Ectodermal cell (in vitro differentiated cells): ENCODE data around the gene SRGAP1.

Experiments used
- H3K27ac ChIP-seq: 2 replicates; pipeline ENCODE4 v1.7.0; 2013; ENCODE audit warnings: mild to moderate bottlenecking, low read depth, low read length; ENCODE audit not compliant: insufficient read depth, poor library complexity, severe bottlenecking
- H3K27me3 ChIP-seq: 2 replicates; pipeline ENCODE4 v1.7.0; 2013; ENCODE audit warnings: mild to moderate bottlenecking, low read length; ENCODE audit not compliant: insufficient read depth, control insufficient read depth, poor library complexity, severe bottlenecking
- H3K36me3 ChIP-seq: one replicate; pipeline ENCODE4 v1.7.0; 2013; ENCODE audit warnings: low read length; ENCODE audit not compliant: control insufficient read depth, insufficient read depth
- H3K4me1 ChIP-seq: one replicate; pipeline ENCODE4 v1.7.0; 2013; ENCODE audit warnings: low read length; ENCODE audit not compliant: control insufficient read depth, insufficient read depth
- H3K4me3 ChIP-seq: 2 replicates; pipeline ENCODE4 v1.7.0; 2013; ENCODE audit warnings: low read depth, low read length, control low read depth; ENCODE audit not compliant: insufficient read depth
- H3K9me3 ChIP-seq: 2 replicates; pipeline ENCODE4 v1.7.0; 2013; ENCODE audit warnings: mild to moderate bottlenecking, low read length, moderate library complexity; ENCODE audit not compliant: control insufficient read depth
- WGBS, 2 experiments: methylation state at CpG; one replicate each; pipeline ENCODE4 v1.1.7; 2013; ENCODE audit warnings: missing lambda C conversion rate in 2 of 2; 5-methylcytosine and 5-hydroxymethylcytosine counted together

Gene SRGAP1

GRCh38 chr12:63995512-63995911 lies 151.0 kb downstream of the SRGAP1 start:
- no peaks in the 10 kb centered on the region for H3K36me3 ChIP-seq

DNA sequence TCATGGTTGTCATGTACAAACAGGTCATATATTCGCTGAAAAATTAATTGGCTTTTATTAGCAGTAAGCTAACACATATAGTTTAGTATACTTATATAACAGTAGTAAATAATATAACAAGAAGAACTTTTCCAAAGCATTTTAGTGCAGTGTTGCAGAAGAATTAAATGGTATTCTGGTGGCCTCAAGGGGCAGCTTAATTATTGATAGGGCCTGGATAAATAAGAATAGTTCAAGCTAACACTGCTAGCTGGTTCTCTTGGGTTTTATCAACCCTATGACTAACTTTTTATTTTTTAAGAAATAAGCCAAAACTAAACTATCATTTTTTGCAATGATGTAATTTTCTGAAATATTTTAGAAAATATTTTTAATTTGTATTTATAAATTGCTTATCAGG lies 152.1 kb downstream of the SRGAP1 start:
- H3K4me1 ChIP-seq = no peaks in the 10 kb centered on the region
- no peaks in the 10 kb centered on the region for H3K27me3 ChIP-seq
- no peak overlapping the region for H3K27ac ChIP-seq
- 100% methylated on average over 1 of the region's 1 CpG; no CpG with 5 or more reads in 1 of the 2 experiments for WGBS, 2 experiments
- H3K36me3 ChIP-seq = no peaks in the 10 kb centered on the region
- no peaks in the 10 kb centered on the region for H3K9me3 ChIP-seq
- no peak overlapping the region for H3K4me3 ChIP-seq

More at GRCh38 chr12:63995512-63995911, 151.0 kb downstream of the SRGAP1 start:
- no peaks in the 10 kb centered on the region for H3K27me3 ChIP-seq
- no peak overlapping the region for H3K4me3 ChIP-seq
- no peaks in the 10 kb centered on the region for H3K9me3 ChIP-seq
- H3K4me1 ChIP-seq = no peaks in the 10 kb centered on the region
- H3K27ac ChIP-seq = no peak overlapping the region

DNA sequence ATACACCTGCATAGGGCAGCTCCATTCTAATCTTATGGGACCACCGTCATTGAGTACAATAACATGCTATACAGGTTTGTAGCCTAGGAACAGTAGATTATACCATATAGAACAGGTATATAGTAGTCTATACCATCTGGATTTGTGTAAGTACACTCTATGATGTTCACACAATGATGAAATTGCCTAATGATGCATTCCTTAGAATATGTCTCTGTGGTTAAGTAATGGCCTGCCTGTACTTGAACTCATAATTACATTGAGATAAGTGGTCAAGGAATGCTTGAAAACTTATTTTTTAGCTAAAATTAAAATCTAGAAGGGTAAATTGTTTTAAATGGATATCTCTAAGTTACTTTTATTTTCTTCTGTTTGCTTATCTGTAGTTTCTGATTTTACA lies 152.7 kb downstream of the SRGAP1 start:
- Histone ChIP-seq H3K4me1 (no peaks in the 10 kb centered on the region), H3K36me3 (no peaks in the 10 kb centered on the region), H3K27me3 (no peaks in the 10 kb centered on the region), H3K9me3 (no peaks in the 10 kb centered on the region), H3K4me3 (no peak overlapping the region), H3K27ac (no peak overlapping the region)
- 100% methylated on average over 1 of the region's 1 CpG; no CpG with 5 or more reads in 1 of the 2 experiments for WGBS, 2 experiments

DNA sequence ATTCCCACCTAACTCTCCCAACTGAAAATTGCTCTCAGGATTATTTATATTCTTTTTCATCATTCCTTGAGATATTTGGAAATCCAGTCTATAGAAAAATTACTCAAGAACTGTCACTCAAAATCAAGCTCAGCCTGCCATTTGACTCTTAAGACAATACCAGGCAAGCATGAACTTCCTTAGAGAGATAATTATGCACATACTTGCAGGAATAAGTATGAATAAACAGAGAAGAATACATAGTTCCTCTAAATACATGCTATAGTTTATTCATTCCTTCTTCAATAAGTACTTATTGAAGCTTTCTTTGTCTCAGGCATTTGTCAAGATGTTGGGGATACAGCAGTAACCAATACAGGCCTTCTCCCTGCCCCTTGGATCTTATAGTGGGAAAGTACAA lies 154.1 kb downstream of the SRGAP1 start:
- H3K4me1 ChIP-seq = no peaks in the 10 kb centered on the region
- H3K9me3 ChIP-seq = no peaks in the 10 kb centered on the region
- no peak overlapping the region for H3K27ac ChIP-seq
- H3K27me3 ChIP-seq = no peaks in the 10 kb centered on the region
- no peak overlapping the region for H3K4me3 ChIP-seq
- H3K36me3 ChIP-seq = no peaks in the 10 kb centered on the region

DNA sequence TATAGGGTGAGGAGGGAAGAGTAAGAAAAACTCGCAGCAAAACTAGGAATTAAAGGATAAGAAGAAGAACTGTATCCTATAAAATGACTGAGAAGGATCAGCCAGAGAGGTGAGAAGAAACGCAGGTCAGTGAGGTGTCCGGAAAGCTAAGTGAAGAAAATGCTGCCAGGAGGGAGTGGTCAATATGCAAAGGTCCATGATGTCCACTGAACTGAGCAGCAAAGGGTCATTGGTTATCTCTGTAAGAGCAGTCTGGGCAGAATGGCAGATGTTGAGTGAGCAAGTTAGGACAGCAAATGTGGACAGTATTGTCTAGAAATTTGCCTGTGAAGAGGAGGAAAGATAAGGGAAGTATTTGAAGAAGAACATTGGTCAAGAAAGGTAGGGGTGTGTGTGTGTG lies 155.4 kb downstream of the SRGAP1 start:
- 95 to 96% methylated on average over 3 of the region's 3 CpGs for WGBS, 2 experiments
- no peaks in the 10 kb centered on the region for H3K4me1 ChIP-seq
- H3K36me3 ChIP-seq = no peaks in the 10 kb centered on the region
- no peak overlapping the region for H3K27ac ChIP-seq
- no peaks in the 10 kb centered on the region for H3K9me3 ChIP-seq
- no peaks in the 10 kb centered on the region for H3K27me3 ChIP-seq
- no peak overlapping the region for H3K4me3 ChIP-seq

DNA sequence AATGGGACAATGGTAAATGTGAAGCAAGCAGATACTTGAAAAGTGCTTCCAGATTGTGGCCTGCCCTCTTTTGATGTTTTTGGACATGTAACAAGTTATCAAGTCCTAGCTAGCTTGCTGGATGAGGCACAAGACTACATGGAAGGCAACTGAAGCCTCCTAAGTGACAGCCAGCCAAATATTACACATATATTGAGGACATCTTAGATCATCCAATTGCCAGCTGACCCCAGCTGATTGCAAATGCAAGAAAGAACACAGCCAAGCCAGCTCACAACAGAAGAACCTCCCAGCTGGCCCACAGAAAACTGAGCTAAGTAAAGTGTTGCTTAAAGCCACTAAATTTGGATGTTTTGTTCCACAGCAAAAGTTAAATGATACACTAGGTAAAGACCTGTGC lies 156.9 kb downstream of the SRGAP1 start:
- H3K36me3 ChIP-seq = no peaks in the 10 kb centered on the region
- no peaks in the 10 kb centered on the region for H3K27me3 ChIP-seq
- H3K4me1 ChIP-seq = no peaks in the 10 kb centered on the region
- H3K4me3 ChIP-seq = no peak overlapping the region
- no peaks in the 10 kb centered on the region for H3K9me3 ChIP-seq
- H3K27ac ChIP-seq = no peak overlapping the region

DNA sequence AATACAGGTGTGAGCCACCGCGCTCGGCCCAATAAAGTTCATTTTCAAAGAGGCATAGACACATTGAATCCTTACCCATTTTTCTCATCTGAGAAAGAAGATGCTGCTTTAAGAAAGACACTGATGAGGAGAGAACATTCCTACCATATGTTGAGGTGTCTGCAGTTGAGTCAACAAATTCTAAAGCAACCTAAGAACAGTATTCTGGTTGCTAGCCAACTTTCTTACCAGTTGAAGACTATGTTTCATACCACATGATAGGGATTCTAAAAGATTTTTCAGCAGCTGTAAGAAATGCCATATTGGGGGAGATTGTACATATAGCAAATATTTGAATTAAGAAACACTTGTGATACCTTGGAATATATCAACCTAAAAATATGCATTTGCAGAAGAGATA lies 160.1 kb downstream of the SRGAP1 start:
- H3K27me3 ChIP-seq = no peaks in the 10 kb centered on the region
- no peak overlapping the region for H3K4me3 ChIP-seq
- H3K27ac ChIP-seq = no peak overlapping the region
- no peaks in the 10 kb centered on the region for H3K4me1 ChIP-seq
- H3K9me3 ChIP-seq = no peaks in the 10 kb centered on the region
- no peaks in the 10 kb centered on the region for H3K36me3 ChIP-seq
- 98 to 100% methylated on average over 3 of the region's 3 CpGs for WGBS, 2 experiments

DNA sequence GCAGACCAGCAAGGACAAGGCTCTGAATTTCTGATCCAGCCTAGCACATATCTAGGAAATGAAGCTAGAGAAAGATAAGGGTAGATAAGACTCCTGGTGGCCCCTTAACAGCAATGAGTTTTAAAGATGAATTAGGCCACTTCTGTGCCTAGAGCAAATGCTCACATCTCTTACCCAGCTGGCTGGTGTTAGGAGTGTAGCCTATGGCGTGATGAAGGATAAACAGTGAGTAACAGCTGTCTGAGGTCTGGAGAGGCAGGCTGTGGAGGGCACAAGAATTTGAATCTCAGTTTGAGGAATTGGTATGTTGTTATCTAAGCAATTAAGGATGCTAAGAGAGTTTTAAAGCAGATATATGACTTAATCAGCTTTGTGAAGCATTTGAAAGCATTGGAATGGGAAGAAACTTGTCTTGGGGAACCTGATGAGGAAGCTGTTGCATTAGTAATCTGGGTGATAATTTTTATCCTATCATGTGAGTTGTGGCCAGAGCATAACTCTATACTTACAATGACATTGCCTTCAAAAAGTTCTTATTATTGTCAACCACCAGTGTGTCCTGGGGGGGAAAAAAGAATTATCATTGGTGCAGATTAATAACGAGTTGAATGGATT lies 161.8 kb downstream of the SRGAP1 start:
- 62 to 76% methylated on average over 2 of the region's 2 CpGs for WGBS, 2 experiments
- H3K4me3 ChIP-seq = no peak overlapping the region
- H3K36me3 ChIP-seq = no peaks in the 10 kb centered on the region
- no peaks in the 10 kb centered on the region for H3K4me1 ChIP-seq
- no peaks in the 10 kb centered on the region for H3K9me3 ChIP-seq
- no peak overlapping the region for H3K27ac ChIP-seq
- no peaks in the 10 kb centered on the region for H3K27me3 ChIP-seq

DNA sequence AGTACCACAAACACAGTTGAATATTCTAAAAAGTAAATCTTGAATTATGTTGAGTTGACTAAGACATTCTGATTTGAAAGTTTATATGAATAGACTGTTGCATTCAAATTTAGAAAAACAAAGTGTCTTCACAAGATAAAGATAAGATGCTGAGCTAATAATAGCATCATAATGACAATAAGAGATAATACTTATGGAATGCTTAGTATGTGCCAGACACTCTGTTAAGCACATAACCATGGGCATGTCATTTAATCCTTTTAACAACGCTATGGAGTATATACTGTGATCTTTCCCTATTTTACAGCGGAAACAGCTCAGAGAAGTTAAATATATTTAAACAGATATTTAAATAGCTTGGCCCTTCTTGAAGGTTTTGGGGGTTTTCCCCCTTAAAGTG lies 163.4 kb downstream of the SRGAP1 start:
- H3K27ac ChIP-seq = no peak overlapping the region

GRCh38 chr12:64008596-64008995 lies 164.1 kb downstream of the SRGAP1 start:
- Histone ChIP-seq H3K36me3 (no peaks in the 10 kb centered on the region), H3K9me3 (no peaks in the 10 kb centered on the region), H3K27ac (no peak overlapping the region), H3K27me3 (no peaks in the 10 kb centered on the region), H3K4me1 (no peaks in the 10 kb centered on the region), H3K4me3 (no peak overlapping the region)
- WGBS, 2 experiments = 57 to 81% methylated on average over 2 to 3 of the region's 3 CpGs

More for the DNA sequence above, 163.4 kb downstream of the SRGAP1 start:
- 100% methylated on average over 1 to 2 of the region's 2 CpGs for WGBS, 2 experiments
- no peaks in the 10 kb centered on the region for H3K9me3 ChIP-seq
- no peaks in the 10 kb centered on the region for H3K36me3 ChIP-seq
- H3K4me3 ChIP-seq = no peak overlapping the region
- H3K4me1 ChIP-seq = no peaks in the 10 kb centered on the region
- no peaks in the 10 kb centered on the region for H3K27me3 ChIP-seq
